Measurements from ENCODE around the gene UNC5A. TPM values are rescaled to one million over a fixed set of nuclear protein-coding genes. Genes with fewer than 3 reads are reported as not detected.

The UNC5A gene
- polyA plus RNA-seq, 10 donors, result 0.84 to 2.0 (median 1.3) TPM

DNA sequence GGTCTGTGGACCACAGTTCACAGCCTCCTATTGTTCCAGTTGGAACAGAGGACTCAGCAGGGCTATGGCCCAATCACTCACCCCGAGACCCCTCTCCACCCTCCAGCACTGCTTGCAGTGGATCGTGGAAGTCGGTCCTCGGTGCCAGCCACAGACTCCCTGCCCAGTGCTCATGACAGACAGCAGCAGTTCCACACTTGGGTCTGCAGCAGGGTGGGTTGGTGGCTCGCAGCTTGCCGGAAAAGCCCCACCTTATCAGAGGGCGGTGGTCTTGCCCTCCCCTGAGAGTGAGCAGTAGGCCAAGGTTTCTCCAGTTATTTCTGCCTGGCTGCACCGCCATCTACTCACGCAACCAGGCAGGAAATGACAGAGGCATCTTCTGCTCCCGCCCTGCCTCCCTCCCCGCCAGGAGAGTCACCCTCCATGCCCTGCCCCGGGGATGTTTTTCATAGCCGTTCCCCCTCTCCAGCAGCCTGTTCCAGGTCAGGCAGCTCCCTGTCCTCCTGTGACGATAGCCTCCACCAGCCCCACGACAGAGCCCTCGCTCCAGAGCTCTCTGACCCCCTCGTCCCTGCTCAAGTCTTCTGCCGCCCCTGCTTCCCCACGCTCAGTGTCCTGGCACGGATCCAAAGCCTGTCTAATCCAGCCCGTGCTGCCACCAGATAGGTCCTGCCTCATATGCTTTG, 34.5 kb downstream of the UNC5A start:
- DNase-seq, result no peak

- DNase-seq, result no peak
Observed at GRCh38 chr5:176845392-176845713, 35.0 kb downstream of the UNC5A start.

GRCh38 chr5:176846335-176847140, 36.2 kb downstream of the UNC5A start:
- DNase-seq, result no peak

GRCh38 chr5:176847148-176847547, 36.8 kb downstream of the UNC5A start:
- no peak for DNase-seq

- no peak for DNase-seq
Observed at GRCh38 chr5:176847726-176848290, 37.4 kb downstream of the UNC5A start.

DNA sequence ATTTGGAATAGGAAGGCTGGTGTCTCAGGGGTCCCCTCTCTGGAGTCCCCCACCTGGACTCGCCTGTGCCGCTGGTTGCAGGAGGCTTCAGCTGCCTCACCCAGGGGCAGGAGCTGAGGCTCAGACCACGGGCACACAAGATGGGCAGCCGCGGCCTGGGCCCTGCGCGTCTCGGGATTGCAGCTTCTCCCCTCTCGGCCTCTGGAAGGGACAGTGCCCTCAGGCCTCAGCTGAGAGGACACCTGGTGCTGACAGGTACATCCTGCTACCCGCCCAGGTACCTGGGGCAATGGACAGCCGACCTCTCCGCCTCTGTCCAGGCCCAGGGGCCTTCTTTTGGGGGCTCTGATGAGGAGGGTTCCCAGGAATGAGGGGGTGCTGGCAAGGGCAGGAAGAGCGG, 38.3 kb downstream of the UNC5A start:
- no peak for DNase-seq

DNA sequence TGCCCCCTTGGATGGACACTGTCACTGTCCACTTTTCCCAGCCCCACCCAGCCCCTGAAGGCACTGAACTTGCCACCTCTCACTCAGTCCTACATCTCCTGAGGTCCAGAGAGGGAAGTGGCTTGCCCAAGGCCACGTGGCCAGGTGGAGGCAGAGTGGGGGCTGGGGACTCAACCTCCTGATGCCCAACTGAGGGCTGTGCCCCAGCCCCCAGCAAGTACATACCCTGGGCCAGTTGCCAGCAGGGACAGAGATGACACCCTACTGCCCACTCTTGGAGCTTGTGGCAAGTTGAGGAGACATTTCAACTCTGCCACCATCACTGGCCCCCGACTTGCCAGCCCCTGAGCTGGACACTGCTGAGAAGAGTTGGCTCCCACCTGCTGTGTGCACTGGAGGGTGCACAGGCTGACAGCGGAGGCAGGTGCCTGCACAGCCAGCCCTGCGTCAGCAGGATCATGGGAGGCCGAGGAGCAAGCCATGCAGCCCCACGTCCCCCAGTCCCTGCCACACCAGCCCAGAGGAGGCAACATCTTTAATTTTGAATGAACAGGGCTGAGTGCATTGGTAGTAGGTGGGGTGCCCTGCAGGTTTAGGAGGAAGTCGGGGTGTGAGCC, 39.4 kb downstream of the UNC5A start:
- DNase-seq, result no peak

DNA sequence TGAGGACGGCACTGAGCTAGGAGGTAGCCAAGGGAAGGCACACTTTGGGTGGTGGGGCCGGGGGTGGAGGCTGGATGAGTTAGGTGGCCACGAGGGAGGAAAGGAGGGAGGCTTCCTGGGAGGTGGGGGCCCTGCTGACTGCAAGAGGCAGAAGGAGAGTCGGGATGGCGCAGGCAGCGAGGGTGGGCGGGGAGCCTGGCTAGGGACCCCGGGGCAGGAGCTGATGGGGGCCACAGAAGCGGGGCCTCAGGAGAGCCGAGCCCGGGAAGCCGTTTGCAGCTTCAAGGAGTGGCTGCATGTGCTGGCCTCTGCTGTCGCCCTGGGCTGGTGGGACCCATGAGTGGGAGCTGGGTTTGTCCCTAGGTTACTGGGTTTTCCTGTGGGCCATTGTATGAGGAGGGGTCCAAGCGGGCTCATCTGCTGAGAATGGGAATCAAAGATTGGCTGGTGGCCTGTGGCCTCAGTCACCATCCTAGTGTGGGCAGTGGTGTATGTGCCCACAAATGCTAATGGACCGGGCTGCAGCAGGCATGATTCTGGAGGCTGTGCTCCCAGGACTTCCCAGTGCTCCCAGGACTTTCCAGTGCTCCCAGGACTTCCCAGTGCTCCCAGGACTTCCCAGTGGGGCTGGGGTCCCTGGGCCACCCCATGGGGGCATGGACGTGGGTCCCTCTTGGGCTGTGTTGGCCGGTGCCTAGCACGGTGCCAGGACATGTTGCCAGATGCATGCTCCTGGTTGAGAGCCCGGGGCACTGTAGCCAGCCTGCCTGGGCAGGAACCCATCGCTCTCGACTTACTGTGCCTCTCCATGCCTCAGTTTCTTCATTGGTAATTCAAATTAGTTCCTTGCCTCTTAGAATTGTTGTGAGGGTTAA, 40.2 kb downstream of the UNC5A start:
- no peak for DNase-seq

DNA sequence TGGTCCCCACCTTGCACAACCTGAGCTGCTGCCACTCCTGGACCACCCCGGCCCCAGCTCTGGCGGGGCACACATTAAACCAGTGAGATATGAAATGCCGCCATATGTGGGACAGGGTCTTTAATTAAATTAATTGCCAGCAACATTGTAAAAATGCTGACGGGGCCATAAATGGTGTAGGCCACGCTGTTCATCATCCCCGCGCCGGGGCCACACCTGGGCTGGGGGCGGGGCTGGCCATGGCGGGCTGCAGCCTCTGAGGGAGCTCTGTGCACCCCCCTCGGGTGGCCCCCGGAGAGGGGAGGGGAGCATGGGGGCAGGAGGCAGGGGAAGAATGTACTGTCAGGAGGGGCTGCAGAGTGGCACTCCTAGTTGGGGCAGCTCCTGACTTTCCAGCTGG, 41.0 kb downstream of the UNC5A start:
- no peak for DNase-seq

- DNase-seq, result peak in 1 of 3 donors; percentile 3
Observed at GRCh38 chr5:176851871-176852658, 41.7 kb downstream of the UNC5A start.

GRCh38 chr5:176853151-176853778, 42.9 kb downstream of the UNC5A start:
- no peak for DNase-seq

DNA sequence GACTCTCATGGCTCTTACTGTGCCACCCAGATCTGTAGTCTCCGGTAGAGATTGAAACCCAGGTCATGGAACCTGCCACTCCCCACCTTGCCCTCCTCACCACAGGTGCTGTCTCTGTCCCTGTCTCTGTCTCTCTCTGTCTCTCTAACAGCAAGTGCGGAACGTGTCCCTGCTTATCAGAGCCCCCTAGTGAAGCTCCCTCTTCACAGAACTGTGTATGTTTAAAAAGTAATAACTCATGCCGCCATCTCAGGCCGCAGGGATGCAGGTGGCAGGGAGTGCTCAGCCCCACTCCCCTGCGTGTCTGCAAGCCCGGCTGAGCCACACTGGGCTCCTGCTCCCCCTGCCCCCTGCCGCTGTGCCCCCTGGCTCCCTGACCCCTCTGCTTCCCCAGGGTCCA, 43.8 kb downstream of the UNC5A start:
- DNase-seq, result no peak

DNA sequence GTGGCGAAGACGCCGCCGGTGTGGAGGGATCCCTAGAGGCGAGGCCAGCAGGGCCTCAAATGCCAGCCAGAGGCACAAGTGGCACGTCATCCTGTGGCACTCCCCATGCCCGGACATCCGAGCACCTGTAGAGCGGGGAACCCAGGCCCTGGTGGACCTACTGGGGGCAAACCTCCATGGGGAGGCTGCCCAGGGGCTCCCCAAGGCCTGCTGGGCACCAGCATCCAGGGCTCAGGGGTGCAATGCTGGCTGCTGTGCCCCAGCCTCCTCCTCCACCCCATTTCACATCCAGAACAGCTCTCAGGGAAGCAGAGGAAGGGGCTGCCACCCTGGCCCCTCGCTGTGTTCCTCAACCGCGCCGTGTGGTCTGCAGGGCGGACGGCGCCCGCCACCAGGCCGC, 45.2 kb downstream of the UNC5A start:
- no peak for DNase-seq

DNA sequence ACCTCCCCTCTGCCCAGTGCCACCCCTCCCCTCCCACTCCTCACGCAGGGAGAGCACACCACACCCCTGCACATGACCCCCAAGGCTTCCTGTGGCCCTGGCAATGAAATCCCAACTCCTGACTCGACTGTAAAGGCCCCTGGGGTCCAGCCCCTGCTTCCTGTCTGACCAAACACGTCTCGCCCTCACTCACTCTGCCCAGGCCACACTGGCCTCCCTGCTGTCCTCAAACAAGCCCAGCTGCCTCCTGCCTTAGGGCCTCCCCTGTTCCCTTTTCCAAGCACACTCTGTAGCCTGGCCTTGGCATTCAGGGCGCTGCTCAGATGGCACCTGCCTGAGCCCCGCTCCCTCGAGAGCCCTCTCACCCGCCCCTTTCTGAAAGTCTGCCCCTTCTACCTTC, 46.4 kb downstream of the UNC5A start:
- no peak for DNase-seq

- DNase-seq, result no peak
Observed at GRCh38 chr5:176857216-176857893, 47.0 kb downstream of the UNC5A start.

GRCh38 chr5:176857894-176858273, 47.5 kb downstream of the UNC5A start:
- DNase-seq, result no peak

GRCh38 chr5:176859916-176860315, 49.6 kb downstream of the UNC5A start:
- DNase-seq, result no peak

DNA sequence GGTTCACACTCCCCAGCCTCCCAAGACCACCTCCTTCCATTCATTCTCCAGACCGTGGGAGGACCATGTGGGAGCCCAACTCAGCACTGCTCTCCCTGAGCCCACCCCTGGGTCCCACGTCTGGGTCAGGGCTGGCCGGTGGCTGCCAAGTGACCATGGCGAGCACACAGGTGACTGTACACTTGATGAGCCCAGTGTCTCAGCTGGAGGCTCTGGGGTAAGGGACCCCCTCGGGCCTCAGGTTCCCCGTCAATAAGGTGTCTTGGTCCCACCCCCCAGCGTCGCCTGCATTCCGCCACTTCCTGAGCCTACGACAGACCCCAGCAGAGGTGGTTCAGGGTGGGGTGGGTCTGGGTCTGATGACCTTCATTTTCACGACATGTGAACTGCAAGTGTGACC, 50.0 kb downstream of the UNC5A start:
- DNase-seq, result no peak

GRCh38 chr5:176861276-176861675, 50.9 kb downstream of the UNC5A start:
- DNase-seq, result no peak
